K562 (cell line): ENCODE data around the gene UGT8. TPM values are rescaled to one million over a fixed set of nuclear protein-coding genes. Genes with fewer than 3 reads are reported as not detected.

Experiments
- ATAC-seq: fragments of 200-7000 bp; cut with Tn5 transposase; 3 replicates; pipeline ENCODE4 v1.9.1; 2020; ENCODE audit warnings: moderate library complexity
- Bru-seq: library from RNA; stranded (reverse); fragments of 400-500 nt; gene quantifications from one replicate; lab custom pipeline; 2021; lab: Mats Ljungman, UMichigan
- BruChase-seq, 2 experiments: library from RNA; stranded (reverse); fragments of 400-500 nt; gene quantifications; one replicate each; lab custom pipeline; 2021; lab: Mats Ljungman, UMichigan
- BruUV-seq: library from RNA; stranded (reverse); fragments of 400-500 nt; replicated peaks from 2 replicates; lab custom pipeline; 2021; lab: Mats Ljungman, UMichigan
- CTCF ChIA-PET: fragments of 300-600 bp; formaldehyde crosslinking; extraction: SDS; loops from one replicate; lab custom pipeline; 2021; ENCODE audit warnings: low intra/inter-chr PET ratio; lab: Yijun Ruan, JAX
- POLR2A ChIA-PET: fragments of 300-600, 350-650 bp; sonication (Branson Sonifier 250); formaldehyde crosslinking; extraction: SDS; loops from one replicate; lab custom pipeline; 2021; ENCODE audit warnings: antibody characterized with exemption, inconsistent platforms; lab: Yijun Ruan, JAX
- DNase-seq, 4 experiments: peaks; one replicate each; pipeline versions ENCODE4 v3.0.0 to v3.0.0-alpha.2; 2011 to 2018; ENCODE audit warnings: low spot score in 3 of 4, mixed read lengths in 3 of 4; ENCODE audit errors: extremely low read depth in 1 of 4
- FAIRE-seq: peaks from 2 replicates; lab custom pipeline; 2011; peaks lifted over from hg19 to GRCh38; lab: Jason Lieb, UNC
- H2AFZ ChIP-seq: 2 replicates; pipeline ENCODE4 v1.6.0; 2011; ENCODE audit warnings: low read depth, low read length, control low read depth, inconsistent platforms
- H3K27ac ChIP-seq: fragments of 200-600 bp; 3 replicates; pipeline ENCODE4 v1.8.0; 2011; ENCODE audit warnings: low read depth, mild to moderate bottlenecking, control low read depth, inconsistent platforms, low read length, moderate library complexity, mixed read lengths; ENCODE audit errors: extremely low read depth
- H3K27me3 ChIP-seq, 2 experiments: fragments of 300-600 bp in 1 of 2; 2 replicates in 1 of 2; 3 replicates in 1 of 2; pipeline versions ENCODE4 v1.6.0 to v1.8.0; 2011; ENCODE audit warnings: inconsistent platforms in 2 of 2, low read length in 2 of 2, mild to moderate bottlenecking in 1 of 2, mixed read lengths in 1 of 2, moderate library complexity in 1 of 2; ENCODE audit not compliant: control insufficient read depth in 2 of 2, insufficient read depth in 2 of 2
- H3K36me3 ChIP-seq: fragments of 300-600 bp; 3 replicates; pipeline ENCODE4 v1.8.0; 2011; ENCODE audit warnings: mild to moderate bottlenecking, low read length, inconsistent platforms; ENCODE audit not compliant: control insufficient read depth, insufficient read depth
- H3K4me1 ChIP-seq, 2 experiments: fragments of 200-600 bp in 1 of 2; replicated peaks in 1 of 2; 2 replicates in 1 of 2; 3 replicates in 1 of 2; pipeline versions ENCODE4 v1.5.1 to v1.8.0; 2011; ENCODE audit warnings: inconsistent platforms in 2 of 2, low read length in 2 of 2, mild to moderate bottlenecking in 1 of 2, mixed read lengths in 1 of 2, moderate library complexity in 1 of 2; ENCODE audit not compliant: control insufficient read depth in 2 of 2, insufficient read depth in 2 of 2
- H3K4me2 ChIP-seq: 2 replicates; pipeline ENCODE4 v1.6.1; 2011; ENCODE audit warnings: low read length, control low read depth, inconsistent platforms, mixed read lengths; ENCODE audit not compliant: insufficient read depth
- H3K4me3 ChIP-seq: fragments of 200-600 bp; sonication (generic), shearing (Covaris generic); 2 replicates; pipeline ENCODE4 v1.5.1; 2016; ENCODE audit warnings: control low read depth, inconsistent platforms
- H3K79me2 ChIP-seq: fragments of 200-600 bp; 3 replicates; pipeline ENCODE4 v1.8.0; 2011; ENCODE audit warnings: low read length, inconsistent platforms; ENCODE audit not compliant: control insufficient read depth, insufficient read depth
- H3K9ac ChIP-seq, 2 experiments: 2 replicates each; pipeline versions ENCODE4 v1.6.0 to v1.6.1; 2011; ENCODE audit warnings: low read depth in 2 of 2, low read length in 2 of 2, control low read depth in 1 of 2, inconsistent platforms in 1 of 2, mild to moderate bottlenecking in 1 of 2, mixed read lengths in 1 of 2; ENCODE audit not compliant: insufficient read depth in 1 of 2
- H3K9me1 ChIP-seq: one replicate; pipeline ENCODE4 v1.6.0; 2011; ENCODE audit warnings: inconsistent platforms, mild to moderate bottlenecking, low read length, moderate library complexity; ENCODE audit not compliant: control insufficient read depth, insufficient read depth
- H3K9me3 ChIP-seq: replicated peaks from 2 replicates; pipeline ENCODE4 v1.5.1; 2011; ENCODE audit warnings: low read depth, low read length, inconsistent platforms; ENCODE audit not compliant: control insufficient read depth, insufficient read depth
- H4K20me1 ChIP-seq: replicated peaks from 2 replicates; pipeline ENCODE4 v1.6.1; 2011; ENCODE audit warnings: low read length, inconsistent platforms, mixed read lengths; ENCODE audit not compliant: control insufficient read depth, insufficient read depth
- CXXC5 ChIP-seq: fragments of 250-450 bp; sonication (Bioruptor Pico); IDR thresholded peaks from 2 replicates; pipeline ENCODE4 v1.8.0; 2022; ENCODE audit warnings: inconsistent platforms, mild to moderate bottlenecking, moderate library complexity
- EGR1 ChIP-seq: fragments of 450-650 bp; conservative IDR thresholded peaks from 2 replicates; pipeline ENCODE4 v1.6.1; 2017; ENCODE audit warnings: mild to moderate bottlenecking
- EP400 ChIP-seq: fragments of 450-650 bp; IDR thresholded peaks from 2 replicates; pipeline ENCODE4 v1.6.1; 2017; ENCODE audit warnings: antibody characterized with exemption, mild to moderate bottlenecking, moderate library complexity
- KDM2B ChIP-seq: fragments of 250-450 bp; sonication (Bioruptor Pico); IDR thresholded peaks from 2 replicates; pipeline ENCODE4 v1.8.0; 2021; ENCODE audit warnings: mild to moderate bottlenecking, moderate library complexity
- L3MBTL2 ChIP-seq: fragments of 450-650 bp; IDR thresholded peaks from 2 replicates; pipeline ENCODE4 v1.6.1; 2016; ENCODE audit warnings: mild to moderate bottlenecking, moderate library complexity
- RAD51 ChIP-seq: fragments of 450-650 bp; IDR thresholded peaks from 2 replicates; pipeline ENCODE4 v1.7.1; 2016; ENCODE audit warnings: low read depth, mild to moderate bottlenecking, borderline replicate concordance
- THAP12 ChIP-seq: fragments of 250-450 bp; sonication (Bioruptor Pico); IDR thresholded peaks from 2 replicates; pipeline ENCODE4 v1.9.0; 2021; ENCODE audit warnings: mild to moderate bottlenecking, inconsistent platforms
- VEZF1 ChIP-seq: fragments of 200-800 bp; sonication (Bioruptor generic); IDR thresholded peaks from 2 replicates; pipeline ENCODE4 v1.6.1; 2017; ENCODE audit warnings: missing genetic modification characterization, missing compliant biosample characterization
- WGBS: fragments of 100-300 bp; shearing (Covaris generic); methylation state at CpG from one replicate; pipeline ENCODE4 v1.1.6; 2016; ENCODE audit warnings: low coverage, mixed read lengths; ENCODE audit not compliant: insufficient coverage; ENCODE audit errors: missing lambda C conversion rate; 5-methylcytosine and 5-hydroxymethylcytosine counted together
- in situ Hi-C: fragments of 300-500 bp; cut with MboI; formaldehyde crosslinking; loops from 4 replicates; pipeline ENCODE4 v1.15.0; 2018; ENCODE audit warnings: inconsistent platforms, mixed read lengths
- intact Hi-C: fragments of 100-400 bp; cut with micrococcal nuclease; formaldehyde crosslinking; loops from 2 replicates; pipeline ENCODE4 v1.14.2; 2022
- long read RNA-seq, 3 experiments: library from polyadenylated mRNA in 2 of 3; library from RNA in 1 of 3; unstranded in 2 of 3; stranded (forward) in 1 of 3; transcript quantifications; one replicate each; pipeline ENCODE4 v2.0.0, GENCODE V29; 2019 to 2022
- polyA minus RNA-seq, 3 experiments: library from RNA; depleted of rRNA, polyadenylated mRNA; stranded (reverse); fragments of >200 nt; gene quantifications; 2 replicates each; pipeline ENCODE4 v1.2.3, GENCODE V29; 2011
- polyA plus RNA-seq, 8 experiments: library from polyadenylated mRNA; depleted of rRNA in 4 of 8; stranded (reverse) in 5 of 8; unstranded in 3 of 8; fragments of >200 nt; fragmentation: Nextera tagmentation in 2 of 8; fragmentation: Illumina TruSeq in 1 of 8; extraction: Ambion mirVana in 2 of 8; extraction: Trizol in 1 of 8; gene quantifications; 2 replicates each; pipeline versions ENCODE4 v1.2.1 to v1.2.3, GENCODE V29; 2011 to 2014; ENCODE audit warnings: inconsistent platforms in 1 of 8, missing spikeins in 1 of 8
- total RNA-seq, 7 experiments: library from RNA; depleted of rRNA in 6 of 7; stranded (reverse); fragments of >200 nt in 6 of 7; fragmentation: Illumina TruSeq in 2 of 7; extraction: Trizol in 2 of 7; gene quantifications; 2 replicates each; pipeline versions ENCODE4 v1.2.1 to v1.2.3, GENCODE V29; 2011 to 2021; ENCODE audit warnings: low replicate concordance in 1 of 7

UGT8 gene
- 18.9 and 22.2 TPM in 2 replicates for total RNA-seq (2011; cell fraction: chromatin; rRNA removed; ENCODE audit: low replicate concordance)
- total RNA-seq (2011; cell fraction: nucleolus; rRNA removed), result 10.5 and 12.2 TPM in 2 replicates
- total RNA-seq (2011; cell fraction: nucleoplasm; rRNA removed), result 17.8 and 20.5 TPM in 2 replicates
- total RNA-seq (2014; rRNA removed) (4.4 and 5.1 TPM in 2 replicates), total RNA-seq (2014; rRNA removed; fragmentation: Illumina TruSeq; extraction: Trizol) (9.3 and 10.2 TPM in 2 replicates), total RNA-seq (2015; rRNA removed; fragmentation: Illumina TruSeq; extraction: Trizol) (10.0 and 10.7 TPM in 2 replicates), total RNA-seq (2021) (6.0 and 7.5 TPM in 2 replicates), polyA plus RNA-seq (2011; rRNA removed) (0.49 and 7.5 TPM in 2 replicates), polyA plus RNA-seq (2014; fragmentation: Illumina TruSeq; extraction: Trizol) (7.3 and 7.4 TPM in 2 replicates), polyA plus RNA-seq (2014; fragmentation: Nextera tagmentation; extraction: Ambion mirVana) (1 to 10 TPM; 5.4 to 5.9 TPM), polyA plus RNA-seq (2014; rRNA removed) (3.0 and 6.2 TPM in 2 replicates), polyA minus RNA-seq (2011; rRNA and poly(A)+ RNA removed) (0.81 and 17.9 TPM in 2 replicates), Bru-seq, nascent RNA (percentile 63 among the genes with signal in this experiment), BruChase-seq, experiment 1, labeled RNA remaining after a 2-hour chase (percentile 64 among the genes with signal in this experiment), BruChase-seq, experiment 2, labeled RNA remaining after a 6-hour chase (percentile 66 among the genes with signal in this experiment)
- polyA plus RNA-seq (2011; cell fraction: cytosol; rRNA removed), result 0.31 and 3.7 TPM in 2 replicates
- 0.27 and 5.1 TPM in 2 replicates for polyA plus RNA-seq (2011; cell fraction: nucleus; rRNA removed)
- polyA plus RNA-seq (2012), result 5.6 and 6.9 TPM in 2 replicates
- 0.27 and 9.7 TPM in 2 replicates for polyA minus RNA-seq (2011; cell fraction: cytosol; rRNA and poly(A)+ RNA removed)
- polyA minus RNA-seq (2011; cell fraction: nucleus; rRNA and poly(A)+ RNA removed), result 1.00 and 8.2 TPM in 2 replicates
- long read RNA-seq, experiment 1, full-length matches to known transcripts, result 29 of 43 reads
- long read RNA-seq, experiment 1, partial matches to known transcripts, result 6 of 43 reads
- long read RNA-seq, experiment 1, other reads (novel, unspliced or antisense), result 8 of 43 reads
- long read RNA-seq, experiment 2, partial matches to known transcripts, result 0 of 6 reads
- long read RNA-seq, experiment 2, other reads (novel, unspliced or antisense), result 6 of 6 reads
- long read RNA-seq, experiment 3, full-length matches to known transcripts, result 5 of 7 reads
- long read RNA-seq, experiment 3, partial matches to known transcripts, result 0 of 7 reads
- long read RNA-seq, experiment 3, other reads (novel, unspliced or antisense), result 2 of 7 reads

- Histone ChIP-seq H3K27ac (peak within 1 kb of the TSS; percentile 74), H3K9ac (peak within 1 kb of the TSS; percentile 64 to 90), H2AFZ (peak within 1 kb of the TSS; percentile 75), H3K9me3 (no peaks in the 10 kb centered on the region), H3K9me1 (no peaks in the 10 kb centered on the region), H3K36me3 (no peaks in the 10 kb centered on the region), H3K4me2 (peak within 1 kb of the TSS; percentile 69), H3K79me2 (peaks cover 49% of the 10 kb centered on the region), H4K20me1 (no peaks in the 10 kb centered on the region), H3K4me3 (peak within 1 kb of the TSS; percentile 55), H3K27me3 (no peaks in the 10 kb centered on the region), H3K4me1 (no peaks in the 10 kb centered on the region; a peak in 3 of 5 replicates)
- intact Hi-C loops (no loop called here), in situ Hi-C loops (no loop called here)
- DNase-seq (peak; percentile 37 to 72 (median 50)), ATAC-seq (peak; percentile 70), FAIRE-seq (no peak)
- 14% methylated on average over 52 of the region's 84 CpGs for WGBS
- BruUV-seq, result no TSS peak
- ChIA-PET CTCF (no interaction called here), POLR2A (interaction anchor here (1.7 kb wide), 1 partner anchor 17 kb away, joined by 7 read pairs; no protein-coding TSS in a partner anchor)
- TF ChIP-seq CXXC5 (0 out of 2 replicates have a peak, but pooled peaks have one; percentile 20), L3MBTL2 (peak; percentile 55; the same call in 1 of the 2 replicates), KDM2B (CRISPR knock-in tag) (no peak), VEZF1 (CRISPR knock-in tag) (peak; percentile 81), EGR1 (peak; percentile 80), RAD51 (peak; percentile 17; the same call in 1 of the 2 replicates), THAP12 (no peak), EP400 (peak; percentile 53; the same call in 1 of the 2 replicates)
These were observed at the start of gene UGT8 for GRCh38 chr4:114598191-114599121. Gene UGT8 (plus strand): TSS chr4:114598807. CDS start chr4:114622881, 24,074 bp downstream.
